Camera-type eye (tissue), 1 donor: ENCODE measurements around the gene DDX46. TPM values are rescaled to one million over a fixed set of nuclear protein-coding genes. Genes with fewer than 3 reads are reported as not detected.

Source experiments
- total RNA-seq: library from RNA; depleted of rRNA; stranded (reverse); fragments of >200 nt; gene quantifications from one replicate; pipeline ENCODE4 v1.2.3, GENCODE V29; 2014

DDX46 gene
- total RNA-seq, result 69.4 TPM

GRCh38 chr5:134758504-134759341, at the start of gene DDX46:
Gene DDX46, plus strand, starts transcription at chr5:134758779. Its CDS starts 160 bp downstream, at chr5:134758939.

GRCh38 chr5:134738133-134738962, 20.2 kb upstream of the DDX46 start, which contains the start of gene CAMLG:
Gene CAMLG, plus strand, starts transcription at chr5:134738548. Its CDS starts 73 bp downstream, at chr5:134738621.

GRCh38 chr5:134845852-134846640, 87.5 kb downstream of the DDX46 start, which contains the start of gene C5orf24:
Gene C5orf24, plus strand, starts transcription at chr5:134845968. Its CDS starts 8,933 bp downstream, at chr5:134854901.

GRCh38 chr5:134873987-134874830, 115.6 kb downstream of the DDX46 start, which contains the start of gene TXNDC15:
Gene TXNDC15, plus strand, starts transcription at chr5:134874371. Its CDS starts 57 bp downstream, at chr5:134874428.

Other genes with a start within 250 kb of the DDX46 start
- gene JADE2, start 233.1 kb upstream of the DDX46 start, total RNA-seq, result 26.1 TPM
- gene SAR1B, start 126.0 kb upstream of the DDX46 start, total RNA-seq, result 39.1 TPM
- 36.6 TPM for gene SEC24A, start 110.0 kb upstream of the DDX46 start, total RNA-seq
- 31.0 TPM for gene CAMLG, start 20.2 kb upstream of the DDX46 start, total RNA-seq
- gene C5orf24, start 87.2 kb downstream of the DDX46 start, total RNA-seq, result 85.3 TPM
- gene TXNDC15, start 115.6 kb downstream of the DDX46 start, total RNA-seq, result 132 TPM
- gene PCBD2, start 146.4 kb downstream of the DDX46 start, total RNA-seq, result 11.0 TPM
- gene CATSPER3, start 209.1 kb downstream of the DDX46 start, total RNA-seq, result not detected